ENCODE measurements around the gene KCTD13. TPM values are rescaled to one million over a fixed set of nuclear protein-coding genes. Genes with fewer than 3 reads are reported as not detected.

The KCTD13 gene
- polyA plus RNA-seq, 1 of the 3 experiments (the other 2 are of a cell fraction): 31.0 TPM

GRCh38 chr16:29910819-29911675, 15.0 kb downstream of the KCTD13 start:
- no peak for DNase-seq
- H3K4me2 ChIP-seq: no peak overlapping the region
- WGBS (ENCODE audit: low lambda C conversion rate): 91% methylated on average over 19 of the region's 20 CpGs
- no peak overlapping the region for H3K27ac ChIP-seq (ENCODE audit: low read depth in 2 of 2, low read length in 1 of 2)
- no peak overlapping the region for H2AFZ ChIP-seq (ENCODE audit: low read depth)
- peaks cover 3 to 13% of the 10 kb centered on the region in 2 experiments for H3K36me3 ChIP-seq (replicated peaks in 1 of 2; ENCODE audit: control insufficient read depth in 1 of 2, insufficient read depth in 2 of 2, low read length in 1 of 2)
- no peaks in the 10 kb centered on the region for H3K9me3 ChIP-seq
- no peaks in the 10 kb centered on the region for H3K4me1 ChIP-seq (ENCODE audit: control insufficient read depth in 1 of 2, insufficient read depth in 2 of 2, low read depth in 1 of 2, low read length in 1 of 2)
- H3K79me2 ChIP-seq (ENCODE audit: insufficient read depth): peaks cover 6% of the 10 kb centered on the region; the same call in 1 of the 2 replicates
- no peaks in the 10 kb centered on the region for H3K9me2 ChIP-seq
- H3K4me3 ChIP-seq (ENCODE audit: low read depth in 2 of 2, low read length in 1 of 2): no peak overlapping the region
- H3F3A ChIP-seq (replicated peaks; ENCODE audit: insufficient read depth): peaks cover 17% of the 10 kb centered on the region
- CTCF ChIA-PET: interaction anchor here (2.2 kb wide), 1 partner anchor 9 kb away, joined by 8 read pairs; no protein-coding TSS in a partner anchor
- H3K27me3 ChIP-seq (ENCODE audit: insufficient read depth): no peaks in the 10 kb centered on the region
- no peak for TF ChIP-seq USF2 (IDR thresholded peaks at IDR 0.05; ENCODE audit: borderline replicate concordance, low read depth, low read length)
- TF ChIP-seq FOXJ3 (CRISPR knock-in tag; IDR thresholded peaks at IDR 0.05): no peak
- TF ChIP-seq MEF2A (IDR thresholded peaks at IDR 0.05; ENCODE audit: borderline replicate concordance, low read depth): no peak
- TF ChIP-seq TEAD4 (IDR thresholded peaks at IDR 0.05; ENCODE audit: borderline replicate concordance, insufficient read depth): no peak
- TF ChIP-seq PBX3 (IDR thresholded peaks at IDR 0.05): no peak
- TF ChIP-seq RFX5 (IDR thresholded peaks at IDR 0.05; ENCODE audit: low read length): no peak
- TF ChIP-seq SIN3A (IDR thresholded peaks at IDR 0.05; ENCODE audit: borderline replicate concordance, low read depth, low read length): no peak
- TF ChIP-seq IRF3 (IDR thresholded peaks at IDR 0.05; ENCODE audit: low read depth, low read length): no peak
- TF ChIP-seq MAX (IDR thresholded peaks at IDR 0.05; ENCODE audit: low read depth): no peak
- no peak for TF ChIP-seq REST (IDR thresholded peaks at IDR 0.05; ENCODE audit: low read depth, low read length)
- no peak for TF ChIP-seq NRF1 (IDR thresholded peaks at IDR 0.05; ENCODE audit: low read depth, low read length)
- no peak for TF ChIP-seq JUND (IDR thresholded peaks at IDR 0.05)
- no peak for TF ChIP-seq CTCF (IDR thresholded peaks at IDR 0.05)
- no peak for TF ChIP-seq SMC3 (IDR thresholded peaks at IDR 0.05; ENCODE audit: low read depth, low read length)
- TF ChIP-seq MXI1 (IDR thresholded peaks at IDR 0.05; ENCODE audit: low read depth, low read length): no peak
- TF ChIP-seq GABPA (IDR thresholded peaks at IDR 0.05; ENCODE audit: low read depth): no peak
- no peak for TF ChIP-seq YY1 (IDR thresholded peaks at IDR 0.05; ENCODE audit: low read depth)
- TF ChIP-seq FOSL2 (IDR thresholded peaks at IDR 0.05; ENCODE audit: borderline replicate concordance, low read depth): no peak
- TF ChIP-seq NFIC (IDR thresholded peaks at IDR 0.05; ENCODE audit: borderline replicate concordance): no peak
- TF ChIP-seq POLR2AphosphoS5 (IDR thresholded peaks at IDR 0.05; ENCODE audit: low read depth, low read length): no peak
- no peak overlapping the region for H3K9ac ChIP-seq
- POLR2A ChIA-PET: interaction anchor here (0.6 to 2.6 kb wide), 2 partner anchors 10 to 17 kb away, joined by 3 to 12 read pairs; partner anchors contain the start of genes ASPHD1 and SEZ6L2
- H4K20me1 ChIP-seq (ENCODE audit: insufficient read depth): no peaks in the 10 kb centered on the region

Measured in SK-N-SH (cell line).